PC-9 (cell line): ENCODE data around the gene NUF2.

ENCODE experiments used
- CTCF ChIP-seq: fragments of 200-600 bp; sonication (generic); conservative IDR thresholded peaks from 2 replicates; pipeline ENCODE4 v1.6.1; 2017; ENCODE audit warnings: mixed run types, antibody characterized with exemption, mild to moderate bottlenecking, moderate library complexity
- EZH2 ChIP-seq: fragments of 200-600 bp; sonication (generic); IDR thresholded peaks from 2 replicates; pipeline ENCODE4 v1.8.0; 2017; ENCODE audit warnings: antibody characterized with exemption, low read depth

GRCh38 chr1:163395790-163396189 lies 74.0 kb downstream of the NUF2 start:
- TF ChIP-seq CTCF (no peak), EZH2 (no peak)
